Neuronal stem cell (in vitro differentiated cells): Measurements from ENCODE around the gene CRYBG3.

Source experiments
- DNase-seq: peaks from one replicate; pipeline ENCODE4 v3.0.0-alpha.2; 2013; ENCODE audit warnings: low spot score
- H2AFZ ChIP-seq: one replicate; pipeline ENCODE4 v1.6.1; 2013; ENCODE audit warnings: mild to moderate bottlenecking, low read length, inconsistent platforms
- H2AK5ac ChIP-seq: 2 replicates; pipeline ENCODE4 v1.6.1; 2013; ENCODE audit warnings: low read depth, mild to moderate bottlenecking, inconsistent platforms, low read length, moderate library complexity, mixed read lengths
- H2BK120ac ChIP-seq: 2 replicates; pipeline ENCODE4 v1.6.1; 2013; ENCODE audit warnings: low read depth, mild to moderate bottlenecking, inconsistent platforms, low read length, moderate library complexity, mixed read lengths
- H2BK12ac ChIP-seq: one replicate; pipeline ENCODE4 v1.6.1; 2013; ENCODE audit warnings: low read length, inconsistent platforms
- H2BK15ac ChIP-seq: 2 replicates; pipeline ENCODE4 v1.6.1; 2013; ENCODE audit warnings: mild to moderate bottlenecking, low read length, inconsistent platforms, mixed read lengths
- H2BK5ac ChIP-seq: one replicate; pipeline ENCODE4 v1.6.1; 2013; ENCODE audit warnings: inconsistent platforms, mild to moderate bottlenecking, low read length, moderate library complexity
- H3K14ac ChIP-seq: one replicate; pipeline ENCODE4 v1.6.1; 2013; ENCODE audit warnings: low read length, inconsistent platforms
- H3K18ac ChIP-seq: 2 replicates; pipeline ENCODE4 v1.6.1; 2013; ENCODE audit warnings: low read length, inconsistent platforms
- H3K23ac ChIP-seq: 2 replicates; pipeline ENCODE4 v1.6.1; 2013; ENCODE audit warnings: low read depth, mild to moderate bottlenecking, mixed read lengths, low read length, inconsistent platforms; ENCODE audit not compliant: poor library complexity
- H3K27ac ChIP-seq: replicated peaks from 3 replicates; pipeline ENCODE4 v1.5.1; 2013; ENCODE audit warnings: low read length, inconsistent platforms
- H3K27me3 ChIP-seq, 3 experiments: 2 replicates each; pipeline ENCODE4 v1.6.1; 2013; ENCODE audit warnings: low read length in 3 of 3, mild to moderate bottlenecking in 2 of 3, inconsistent platforms in 1 of 3, low read depth in 1 of 3, mixed read lengths in 1 of 3, moderate library complexity in 1 of 3; ENCODE audit not compliant: control insufficient read depth in 3 of 3, insufficient read depth in 3 of 3
- H3K36me3 ChIP-seq, 2 donors: replicated peaks in 1 of 2; 2 replicates each; pipeline ENCODE4 v1.6.1; 2013; ENCODE audit warnings: low read length in 2 of 2; ENCODE audit not compliant: control insufficient read depth in 2 of 2, insufficient read depth in 2 of 2
- H3K4ac ChIP-seq: 2 replicates; pipeline ENCODE4 v1.6.1; 2013; ENCODE audit warnings: inconsistent platforms, mild to moderate bottlenecking, low read length, moderate library complexity
- H3K4me1 ChIP-seq, 2 donors: 1 replicate in 1 of 2; 2 replicates in 1 of 2; pipeline ENCODE4 v1.6.1; 2013; ENCODE audit warnings: low read length in 2 of 2, low read depth in 1 of 2; ENCODE audit not compliant: control insufficient read depth in 2 of 2, insufficient read depth in 1 of 2
- H3K4me2 ChIP-seq: one replicate; pipeline ENCODE4 v1.6.1; 2013; ENCODE audit warnings: mild to moderate bottlenecking, low read length, inconsistent platforms; ENCODE audit not compliant: insufficient read depth, poor library complexity, severe bottlenecking
- H3K4me3 ChIP-seq, 2 donors: 2 replicates each; pipeline ENCODE4 v1.5.1; 2013; ENCODE audit warnings: low read length in 2 of 2, mild to moderate bottlenecking in 2 of 2, inconsistent platforms in 1 of 2, moderate library complexity in 1 of 2
- H3K79me1 ChIP-seq: one replicate; pipeline ENCODE4 v1.6.1; 2013; ENCODE audit warnings: low read depth, mild to moderate bottlenecking, inconsistent platforms, low read length, moderate library complexity
- H3K9ac ChIP-seq: one replicate; pipeline ENCODE4 v1.6.1; 2013; ENCODE audit warnings: mild to moderate bottlenecking, low read depth, low read length, inconsistent platforms; ENCODE audit not compliant: poor library complexity
- H3K9me3 ChIP-seq, 2 donors: replicated peaks in 1 of 2; 2 replicates each; pipeline versions ENCODE3 to v1.6.1; 2013; ENCODE audit warnings: low read length in 2 of 2, mild to moderate bottlenecking in 2 of 2, inconsistent platforms in 1 of 2, low read depth in 1 of 2, mixed read lengths in 1 of 2, moderate library complexity in 1 of 2; ENCODE audit not compliant: control insufficient read depth in 2 of 2, insufficient read depth in 1 of 2
- H4K8ac ChIP-seq: one replicate; pipeline ENCODE4 v1.6.1; 2013; ENCODE audit warnings: low read depth, mild to moderate bottlenecking, inconsistent platforms, low read length, moderate library complexity
- H4K91ac ChIP-seq: one replicate; pipeline ENCODE4 v1.6.1; 2013; ENCODE audit warnings: low read length, low read depth, mild to moderate bottlenecking, inconsistent platforms; ENCODE audit not compliant: poor library complexity
- WGBS, 2 donors: extraction: QIAGEN DNeasy Blood & Tissue Kit; methylation state at CpG; one replicate each; pipeline ENCODE4 v1.1.7; 2013; ENCODE audit warnings: missing lambda C conversion rate in 2 of 2, mixed read lengths in 1 of 2; ENCODE audit not compliant: insufficient read length in 2 of 2, insufficient replicate concordance in 1 of 2; ENCODE audit errors: extremely low coverage in 2 of 2; 5-methylcytosine and 5-hydroxymethylcytosine counted together

Gene CRYBG3

DNA sequence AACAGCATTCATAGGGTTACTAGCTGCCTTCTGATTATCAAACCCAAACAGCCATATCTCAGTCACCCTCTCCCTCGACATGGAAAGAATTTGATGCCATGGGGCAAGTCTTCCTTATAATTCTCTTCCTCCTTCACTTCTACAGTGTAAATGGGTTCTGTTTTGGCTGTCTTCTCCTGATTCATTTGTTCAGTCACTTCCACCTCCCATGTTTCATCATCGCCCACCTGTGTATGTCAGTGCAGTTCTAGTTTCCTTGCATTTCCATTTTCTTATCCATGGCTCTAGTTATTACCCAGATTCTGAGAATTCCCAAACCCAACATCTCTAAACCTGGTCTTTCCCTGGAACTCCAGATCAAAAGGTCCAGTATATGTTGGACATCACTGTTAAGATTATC lies 109.4 kb downstream of the CRYBG3 start:
- H3K4me1 ChIP-seq: no peaks in the 10 kb centered on the region
- no peak overlapping the region for H3K14ac ChIP-seq
- H3K4me3 ChIP-seq: no peak overlapping the region
- no peak overlapping the region for H2BK15ac ChIP-seq
- H3K36me3 ChIP-seq: peaks cover 0 to 22% of the 10 kb centered on the region in 2 donors
- no peak overlapping the region for H4K91ac ChIP-seq
- no peaks in the 10 kb centered on the region for H3K9me3 ChIP-seq
- no peaks in the 10 kb centered on the region for H3K27me3 ChIP-seq
- no CpG with 5 or more reads among the region's 2 CpGs for WGBS, 2 donors
- H3K18ac ChIP-seq: no peak overlapping the region
- no peak overlapping the region for H3K9ac ChIP-seq
- H4K8ac ChIP-seq: no peak overlapping the region
- H3K79me1 ChIP-seq: no peaks in the 10 kb centered on the region
- H2BK5ac ChIP-seq: no peak overlapping the region
- H2AFZ ChIP-seq: no peak overlapping the region
- no peak for DNase-seq
- no peak overlapping the region for H3K23ac ChIP-seq
- H3K4ac ChIP-seq: no peak overlapping the region
- H2BK12ac ChIP-seq: no peak overlapping the region
- H3K4me2 ChIP-seq: no peak overlapping the region
- no peak overlapping the region for H3K27ac ChIP-seq
- H2AK5ac ChIP-seq: no peak overlapping the region
- H2BK120ac ChIP-seq: no peak overlapping the region

DNA sequence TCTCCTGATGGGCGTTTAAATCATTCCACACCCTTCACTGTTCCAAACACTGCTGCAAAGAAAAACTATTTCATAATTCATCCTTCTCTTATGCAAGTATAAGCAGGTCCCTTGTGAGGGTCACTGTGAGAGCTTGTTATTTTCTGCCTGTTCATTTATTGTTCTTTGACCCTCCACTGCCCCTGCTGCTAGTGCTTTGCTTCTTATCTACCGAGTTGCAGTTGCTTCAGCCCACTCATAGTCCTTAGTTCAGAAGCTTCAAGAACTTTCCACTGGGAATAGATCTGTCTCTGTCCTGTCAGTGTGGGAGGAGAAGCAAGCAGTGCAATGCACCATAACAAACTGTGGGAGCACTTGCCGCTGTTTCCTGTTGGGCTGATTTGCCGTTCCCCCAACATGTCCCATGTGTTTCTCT lies 110.6 kb downstream of the CRYBG3 start:
- no peak overlapping the region for H3K9ac ChIP-seq
- H3K18ac ChIP-seq: no peak overlapping the region
- WGBS, 2 donors: no CpG with 5 or more reads among the region's 4 CpGs
- no peak overlapping the region for H2BK120ac ChIP-seq
- no peaks in the 10 kb centered on the region for H3K27me3 ChIP-seq
- H3K4me2 ChIP-seq: no peak overlapping the region
- H3K14ac ChIP-seq: no peak overlapping the region
- no peak overlapping the region for H4K91ac ChIP-seq
- H3K27ac ChIP-seq: no peak overlapping the region
- H2AFZ ChIP-seq: no peak overlapping the region
- H3K23ac ChIP-seq: no peak overlapping the region
- no peak overlapping the region for H2BK12ac ChIP-seq
- no peaks in the 10 kb centered on the region for H3K9me3 ChIP-seq
- no peak overlapping the region for H3K4me3 ChIP-seq
- no peak overlapping the region for H4K8ac ChIP-seq
- peaks cover 0 to 29% of the 10 kb centered on the region in 2 donors for H3K36me3 ChIP-seq
- no peak overlapping the region for H2BK15ac ChIP-seq
- no peak overlapping the region for H3K4ac ChIP-seq
- no peak for DNase-seq
- H2BK5ac ChIP-seq: no peak overlapping the region
- H2AK5ac ChIP-seq: no peak overlapping the region
- no peaks in the 10 kb centered on the region for H3K79me1 ChIP-seq
- H3K4me1 ChIP-seq: no peaks in the 10 kb centered on the region

DNA sequence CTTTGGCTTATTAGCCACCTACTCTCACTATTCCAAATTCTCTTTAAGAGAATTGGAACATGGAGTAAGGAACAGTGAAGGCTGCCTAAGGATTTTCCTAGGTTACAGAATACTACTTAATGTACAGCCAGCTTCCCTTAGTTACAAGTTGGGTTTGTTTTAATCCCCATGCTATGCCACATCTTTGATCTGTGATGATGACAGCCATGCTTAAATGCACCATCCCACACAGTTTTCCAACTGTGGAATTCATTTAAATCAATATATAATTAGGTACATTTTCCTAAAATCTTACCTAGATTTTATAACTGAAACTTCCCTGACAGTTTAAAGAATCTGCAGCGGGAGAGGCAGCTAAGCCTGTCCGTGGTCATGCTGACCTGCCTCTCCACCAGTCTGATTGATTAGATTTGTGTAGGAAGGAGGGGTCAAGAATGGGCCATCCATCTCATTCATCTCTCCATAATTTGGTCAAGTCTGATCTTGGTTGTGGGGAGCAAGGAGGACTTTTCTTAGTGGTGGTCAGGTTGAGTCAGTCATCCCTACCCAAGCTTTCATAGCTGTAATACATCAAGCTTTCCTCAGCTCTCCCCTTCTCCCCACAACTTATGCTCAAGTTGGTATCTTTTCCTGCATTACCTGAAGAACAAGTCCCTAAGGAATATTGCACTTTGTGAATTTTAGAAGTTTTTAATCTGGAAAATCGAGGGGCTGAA lies 113.3 kb downstream of the CRYBG3 start:
- Histone ChIP-seq H3K79me1 (no peaks in the 10 kb centered on the region), H3K4me3 (no peak overlapping the region), H3K18ac (no peak overlapping the region), H2BK5ac (no peak overlapping the region), H2BK120ac (no peak overlapping the region), H3K4me1 (no peaks in the 10 kb centered on the region), H3K4ac (no peak overlapping the region), H3K23ac (no peak overlapping the region), H4K91ac (no peak overlapping the region), H3K27ac (no peak overlapping the region), H3K4me2 (no peak overlapping the region), H3K14ac (no peak overlapping the region), H2AFZ (no peak overlapping the region), H2BK15ac (no peak overlapping the region), H3K27me3 (no peaks in the 10 kb centered on the region), H3K9me3 (no peaks in the 10 kb centered on the region), H3K36me3 (peaks cover 0 to 38% of the 10 kb centered on the region in 2 donors), H3K9ac (no peak overlapping the region), H4K8ac (no peak overlapping the region), H2BK12ac (no peak overlapping the region), H2AK5ac (no peak overlapping the region)
- no CpG with 5 or more reads among the region's 3 CpGs for WGBS, 2 donors
- DNase-seq: no peak

DNA sequence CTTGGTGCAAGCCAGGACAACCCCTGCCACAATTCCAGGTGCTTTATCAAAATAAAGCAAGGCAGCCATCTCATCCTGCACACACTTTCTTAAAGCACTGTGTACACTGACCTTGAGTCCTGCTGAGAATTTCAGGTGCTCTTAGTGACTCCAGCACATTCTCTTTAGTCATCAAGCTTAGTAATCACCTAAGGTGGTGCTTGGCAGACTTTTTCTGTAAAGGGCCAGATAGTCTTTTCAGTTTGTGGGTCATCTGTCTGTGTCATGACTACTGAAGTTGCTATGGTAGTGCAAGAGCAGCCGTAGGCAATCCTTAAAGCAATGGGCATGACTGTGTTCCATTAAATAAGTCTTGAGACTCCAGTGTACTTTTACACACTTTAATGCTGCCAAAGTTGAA lies 114.0 kb downstream of the CRYBG3 start:
- no peaks in the 10 kb centered on the region for H3K4me1 ChIP-seq
- H4K91ac ChIP-seq: no peak overlapping the region
- H3K27ac ChIP-seq: no peak overlapping the region
- no peak overlapping the region for H3K4me3 ChIP-seq
- H3K4me2 ChIP-seq: no peak overlapping the region
- H2AFZ ChIP-seq: no peak overlapping the region
- no peak overlapping the region for H3K18ac ChIP-seq
- no peak overlapping the region for H2BK5ac ChIP-seq
- no peak overlapping the region for H2BK15ac ChIP-seq
- no peak for DNase-seq
- no peak overlapping the region for H2BK120ac ChIP-seq
- H4K8ac ChIP-seq: no peak overlapping the region
- H3K79me1 ChIP-seq: no peaks in the 10 kb centered on the region
- H3K4ac ChIP-seq: no peak overlapping the region
- WGBS, 2 donors: no CpG with 5 or more reads among the region's 1 CpG
- H3K23ac ChIP-seq: no peak overlapping the region
- H2AK5ac ChIP-seq: no peak overlapping the region
- no peak overlapping the region for H3K9ac ChIP-seq
- H3K14ac ChIP-seq: no peak overlapping the region
- no peak overlapping the region for H2BK12ac ChIP-seq
- no peaks in the 10 kb centered on the region for H3K27me3 ChIP-seq
- H3K9me3 ChIP-seq: no peaks in the 10 kb centered on the region
- peaks cover 0 to 38% of the 10 kb centered on the region in 2 donors for H3K36me3 ChIP-seq
